ENCODE measurements around the gene DNAJC12. TPM values are rescaled to one million over a fixed set of nuclear protein-coding genes. Genes with fewer than 3 reads are reported as not detected.
A peak's percentile ranks its signal among the peaks of the same experiment; 100 is the strongest.

DNAJC12 gene
- total and polyA plus RNA-seq, 2 of the 8 experiments (the other 6 are each of a cell fraction or from before 2014, with no cell fraction given) = 0.86 to 4.2 TPM

DNA sequence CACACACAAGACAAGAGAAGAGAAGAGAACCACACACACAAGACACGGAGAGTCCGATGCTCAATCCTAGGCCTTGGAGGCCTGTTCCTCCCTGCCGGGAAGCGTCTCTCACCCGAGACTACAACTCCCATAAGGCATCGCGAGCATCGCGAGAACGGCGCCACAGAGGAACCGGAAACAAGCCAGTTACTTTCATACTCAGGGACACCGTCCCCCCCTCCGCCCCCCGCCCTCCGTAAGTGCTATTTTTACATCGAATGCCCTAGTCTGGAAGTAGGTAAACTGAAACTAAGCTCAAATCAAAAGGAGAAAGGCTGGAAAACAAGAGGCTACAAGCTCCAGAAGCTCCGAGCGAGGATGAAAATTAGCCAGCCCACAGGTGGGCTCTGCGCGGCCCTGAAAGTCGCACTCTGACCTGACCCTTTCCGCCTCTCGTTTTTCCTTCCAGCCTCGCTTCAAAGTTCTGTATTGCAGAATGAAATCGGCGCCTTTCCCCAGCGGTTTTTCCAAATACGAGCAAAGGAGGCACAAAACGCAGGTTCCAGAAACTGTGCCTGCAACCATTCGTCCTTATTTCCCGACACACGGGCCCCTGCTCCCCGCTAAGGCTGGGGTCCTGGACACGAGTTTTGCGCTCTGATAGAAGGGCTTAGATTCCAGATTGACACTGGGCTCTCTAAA lies 11.5 kb upstream of the DNAJC12 start (continued):
- TF ChIP-seq EP300 (IDR thresholded peaks at IDR 0.05; ENCODE audit: borderline replicate concordance in 1 of 2, low read depth in 2 of 2, low read length in 2 of 2) (no peak), CHD1 (IDR thresholded peaks at IDR 0.05; ENCODE audit: low read depth, low read length) (no peak), CEBPB (IDR thresholded peaks at IDR 0.05; ENCODE audit: low read depth, low read length) (no peak), EGR1 (IDR thresholded peaks at IDR 0.05; ENCODE audit: borderline replicate concordance, low read depth, low read length) (no peak), BACH1 (IDR thresholded peaks at IDR 0.05; ENCODE audit: low read length) (no peak), RBBP5 (IDR thresholded peaks at IDR 0.05; ENCODE audit: borderline replicate concordance, low read depth, low read length) (0 out of 2 replicates have a peak, but pooled peaks have one; percentile 62), SIRT6 (IDR thresholded peaks at IDR 0.05; ENCODE audit: low read length) (no peak), GTF2F1 (IDR thresholded peaks at IDR 0.05; ENCODE audit: borderline replicate concordance, low read depth, low read length) (no peak), RAD21 (IDR thresholded peaks at IDR 0.05 in 1 of 2, conservative IDR thresholded peaks at IDR 0.05 in 1 of 2; ENCODE audit: low read depth in 2 of 2, low read length in 2 of 2) (no peak), TAF1 (IDR thresholded peaks at IDR 0.05; ENCODE audit: low read depth, low read length) (peak; percentile 72)
- TF ChIP-seq, protein P1, sequence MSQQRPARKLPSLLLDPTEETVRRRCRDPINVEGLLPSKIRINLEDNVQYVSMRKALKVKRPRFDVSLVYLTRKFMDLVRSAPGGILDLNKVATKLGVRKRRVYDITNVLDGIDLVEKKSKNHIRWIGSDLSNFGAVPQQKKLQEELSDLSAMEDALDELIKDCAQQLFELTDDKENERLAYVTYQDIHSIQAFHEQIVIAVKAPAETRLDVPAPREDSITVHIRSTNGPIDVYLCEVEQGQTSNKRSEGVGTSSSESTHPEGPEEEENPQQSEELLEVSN (IDR thresholded peaks at IDR 0.05) = no peak
